Nephron (organoid): ENCODE results near the gene PLA2G6.
"Not testable (repeated sequence)": the region's sequence is repeated elsewhere in the genome, so short reads cannot be mapped to it uniquely, and the experiment has no call there.

ENCODE experiments used
- H3K27ac Mint-ChIP-seq, 3 experiments: 2 replicates each; pipeline ENCODE4 v1.8.0; 2020; ENCODE audit warnings: mixed read lengths in 3 of 3, mild to moderate bottlenecking in 2 of 3, moderate library complexity in 1 of 3
- H3K27me3 Mint-ChIP-seq: 2 replicates; pipeline ENCODE4 v1.8.0; 2021; ENCODE audit warnings: low read depth, mild to moderate bottlenecking, moderate library complexity, mixed read lengths
- H3K36me3 Mint-ChIP-seq: 2 replicates; pipeline ENCODE4 v1.8.0; 2020; ENCODE audit warnings: low read depth, mixed read lengths
- H3K4me1 Mint-ChIP-seq: 2 replicates; pipeline ENCODE4 v1.8.0; 2020; ENCODE audit warnings: mixed read lengths
- H3K4me3 Mint-ChIP-seq, 3 experiments: 2 replicates each; pipeline ENCODE4 v1.8.0; 2020; ENCODE audit warnings: mild to moderate bottlenecking in 3 of 3, mixed read lengths in 3 of 3, moderate library complexity in 2 of 3
- H3K9me3 Mint-ChIP-seq: 2 replicates; pipeline ENCODE4 v1.8.0; 2020; ENCODE audit warnings: mixed read lengths
- TF ChIP-seq, protein P1 (sequence below), 3 experiments: fragments of 200-600 bp; sonication (generic); IDR thresholded peaks; one replicate each; pipeline ENCODE4 v1.5.0; 2021; ENCODE audit warnings: antibody characterized with exemption in 3 of 3; ENCODE audit not compliant: unreplicated experiment in 3 of 3

Gene PLA2G6

DNA sequence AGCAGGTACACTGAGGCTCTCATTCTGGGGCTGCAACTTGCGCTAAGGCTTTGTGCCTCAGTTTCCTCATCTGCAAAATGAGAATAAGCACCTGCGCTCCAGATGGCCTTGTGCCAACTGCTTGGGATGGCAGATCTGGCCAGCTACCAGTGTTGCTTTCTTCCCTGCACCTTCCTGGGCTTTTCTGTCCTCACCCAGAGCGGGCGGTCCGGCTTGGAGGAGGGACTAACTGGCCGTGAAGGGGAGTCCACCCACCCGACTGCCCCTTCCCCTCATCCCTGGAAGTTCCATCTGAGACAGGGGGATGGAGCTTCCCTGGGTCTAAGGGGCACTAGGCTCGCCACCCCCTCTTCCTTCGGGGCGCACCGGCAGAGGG is 101.2 kb downstream of the PLA2G6 start:
- TF ChIP-seq, protein P1, sequence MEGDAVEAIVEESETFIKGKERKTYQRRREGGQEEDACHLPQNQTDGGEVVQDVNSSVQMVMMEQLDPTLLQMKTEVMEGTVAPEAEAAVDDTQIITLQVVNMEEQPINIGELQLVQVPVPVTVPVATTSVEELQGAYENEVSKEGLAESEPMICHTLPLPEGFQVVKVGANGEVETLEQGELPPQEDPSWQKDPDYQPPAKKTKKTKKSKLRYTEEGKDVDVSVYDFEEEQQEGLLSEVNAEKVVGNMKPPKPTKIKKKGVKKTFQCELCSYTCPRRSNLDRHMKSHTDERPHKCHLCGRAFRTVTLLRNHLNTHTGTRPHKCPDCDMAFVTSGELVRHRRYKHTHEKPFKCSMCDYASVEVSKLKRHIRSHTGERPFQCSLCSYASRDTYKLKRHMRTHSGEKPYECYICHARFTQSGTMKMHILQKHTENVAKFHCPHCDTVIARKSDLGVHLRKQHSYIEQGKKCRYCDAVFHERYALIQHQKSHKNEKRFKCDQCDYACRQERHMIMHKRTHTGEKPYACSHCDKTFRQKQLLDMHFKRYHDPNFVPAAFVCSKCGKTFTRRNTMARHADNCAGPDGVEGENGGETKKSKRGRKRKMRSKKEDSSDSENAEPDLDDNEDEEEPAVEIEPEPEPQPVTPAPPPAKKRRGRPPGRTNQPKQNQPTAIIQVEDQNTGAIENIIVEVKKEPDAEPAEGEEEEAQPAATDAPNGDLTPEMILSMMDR (IDR thresholded peaks at IDR 0.05; ENCODE audit: unreplicated experiment in 3 of 3), result no peak
- Mint-ChIP-seq H3K36me3 (no peaks in the 10 kb centered on the region), H3K4me3 (no peak overlapping the region), H3K9me3 (no peaks in the 10 kb centered on the region), H3K27ac (no peak overlapping the region), H3K4me1 (no peaks in the 10 kb centered on the region), H3K27me3 (peaks cover 8% of the 10 kb centered on the region)

DNA sequence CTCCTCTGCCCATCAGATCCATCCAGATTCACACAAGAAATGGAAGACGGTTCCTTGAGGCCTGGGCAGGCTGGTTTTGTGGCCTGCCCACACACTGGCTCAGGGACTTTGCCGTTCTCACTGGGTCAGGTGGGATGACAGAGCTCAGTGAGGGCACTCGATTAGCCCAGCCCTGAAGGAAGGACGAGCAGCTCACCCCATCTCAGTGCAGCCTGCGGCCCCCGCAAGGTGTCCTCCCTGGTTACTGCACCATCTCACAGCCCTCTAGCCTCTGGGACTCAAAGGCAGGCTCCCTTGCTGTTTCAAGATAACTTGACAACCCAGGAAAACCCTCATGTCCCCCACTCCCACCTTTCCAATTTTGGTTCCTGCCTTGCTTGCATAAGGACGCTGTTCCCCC is 101.8 kb downstream of the PLA2G6 start:
- Mint-ChIP-seq H3K4me3 (no peak overlapping the region), H3K27me3 (peaks cover 8% of the 10 kb centered on the region), H3K27ac (no peak overlapping the region), H3K4me1 (no peaks in the 10 kb centered on the region), H3K9me3 (no peaks in the 10 kb centered on the region), H3K36me3 (no peaks in the 10 kb centered on the region)
- TF ChIP-seq, protein P1 (IDR thresholded peaks at IDR 0.05; ENCODE audit: unreplicated experiment in 3 of 3), result no peak

DNA sequence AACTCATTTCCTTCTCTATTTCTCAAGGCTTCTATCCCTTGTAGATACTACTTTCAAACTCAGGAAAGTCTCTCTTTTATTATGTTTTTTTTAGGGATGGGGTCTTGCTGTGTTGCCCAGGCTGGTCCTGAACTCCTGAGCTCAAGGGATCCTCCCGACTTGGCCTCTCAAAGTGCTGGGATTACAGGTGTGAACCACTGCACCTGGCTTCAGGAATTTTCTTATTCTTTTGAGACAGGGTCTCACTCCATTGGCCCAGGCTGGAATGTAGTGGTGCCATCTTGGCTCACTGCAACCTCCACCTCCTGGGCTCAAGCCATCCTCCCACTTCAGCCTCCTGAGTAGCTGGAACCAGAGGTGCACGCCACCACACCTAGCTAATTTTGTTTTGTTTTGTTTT is 102.4 kb downstream of the PLA2G6 start:
- H3K4me3 Mint-ChIP-seq, H3K4me1 Mint-ChIP-seq, H3K27ac Mint-ChIP-seq, H3K36me3 Mint-ChIP-seq, H3K27me3 Mint-ChIP-seq, H3K9me3 Mint-ChIP-seq: not testable (repeated sequence)

DNA sequence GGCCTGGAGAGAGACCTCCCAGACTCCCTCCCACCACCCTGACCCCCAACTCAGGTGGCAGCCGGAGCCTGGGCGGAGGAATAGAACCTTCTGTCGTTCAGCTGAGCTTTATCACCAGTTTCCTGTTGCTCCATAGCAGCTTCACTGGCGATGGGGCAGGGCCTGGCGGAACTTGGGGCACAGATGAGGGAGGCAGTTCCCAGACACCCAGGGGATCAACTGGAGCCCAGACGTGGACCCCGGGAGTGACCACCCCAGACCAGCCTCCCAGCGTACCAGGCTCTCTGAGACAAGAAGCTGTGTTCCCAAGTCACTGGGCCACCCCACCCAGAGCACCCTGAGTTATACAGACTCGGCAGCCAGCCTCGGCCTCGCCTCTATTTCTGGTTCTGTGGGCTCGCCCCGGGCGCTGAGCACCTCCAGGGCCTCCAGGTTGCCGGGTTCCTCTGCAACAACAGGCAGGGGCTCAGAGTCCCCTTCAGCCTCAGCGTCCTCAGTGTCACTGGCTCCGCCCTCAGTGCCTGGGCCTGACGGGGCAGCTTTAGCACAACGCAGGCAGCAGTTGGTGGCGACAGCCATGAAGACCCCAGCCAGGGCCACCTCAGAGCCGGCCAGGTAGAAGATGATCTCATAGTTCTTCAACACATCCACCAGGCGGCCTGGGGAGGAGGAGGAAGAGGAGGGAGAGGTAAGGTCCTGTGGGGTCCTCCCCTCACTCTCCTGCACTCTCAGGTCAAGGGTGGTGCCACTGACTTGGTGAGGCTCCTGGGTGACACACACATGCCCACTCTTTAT is 103.4 kb downstream of the PLA2G6 start:
- H3K4me3 Mint-ChIP-seq, result no peak overlapping the region
- no peaks in the 10 kb centered on the region for H3K9me3 Mint-ChIP-seq
- H3K4me1 Mint-ChIP-seq, result no peaks in the 10 kb centered on the region
- H3K27me3 Mint-ChIP-seq, result peaks cover 8% of the 10 kb centered on the region
- H3K36me3 Mint-ChIP-seq, result peaks cover 4% of the 10 kb centered on the region
- no peak overlapping the region for H3K27ac Mint-ChIP-seq
- TF ChIP-seq, protein P1 (IDR thresholded peaks at IDR 0.05; ENCODE audit: unreplicated experiment in 3 of 3), result no peak

DNA sequence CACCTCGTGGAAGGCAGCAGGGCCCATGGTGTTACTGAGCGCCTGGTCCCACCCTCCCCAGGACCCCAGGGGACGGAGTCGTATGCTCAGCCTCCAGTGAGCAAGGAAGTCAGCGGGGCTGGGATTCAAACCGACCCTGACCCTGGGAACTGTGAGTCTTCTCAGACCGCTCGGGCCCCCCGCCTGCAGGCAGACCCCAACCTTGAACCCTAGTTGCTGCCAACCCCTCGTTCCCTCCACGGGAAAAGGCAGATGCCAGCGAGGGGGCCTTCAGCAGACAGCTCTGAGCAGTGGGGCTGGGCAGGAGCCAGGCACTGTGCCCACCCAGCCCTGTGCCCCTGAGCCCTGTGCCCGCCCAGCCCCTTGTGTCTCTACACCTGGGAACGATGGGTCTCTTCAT is 104.0 kb downstream of the PLA2G6 start:
- Mint-ChIP-seq H3K9me3 (no peaks in the 10 kb centered on the region), H3K4me3 (no peak overlapping the region), H3K27ac (no peak overlapping the region), H3K36me3 (peaks cover 4% of the 10 kb centered on the region), H3K27me3 (peaks cover 8% of the 10 kb centered on the region), H3K4me1 (no peaks in the 10 kb centered on the region)
- TF ChIP-seq, protein P1 (IDR thresholded peaks at IDR 0.05; ENCODE audit: unreplicated experiment in 3 of 3), result no peak

DNA sequence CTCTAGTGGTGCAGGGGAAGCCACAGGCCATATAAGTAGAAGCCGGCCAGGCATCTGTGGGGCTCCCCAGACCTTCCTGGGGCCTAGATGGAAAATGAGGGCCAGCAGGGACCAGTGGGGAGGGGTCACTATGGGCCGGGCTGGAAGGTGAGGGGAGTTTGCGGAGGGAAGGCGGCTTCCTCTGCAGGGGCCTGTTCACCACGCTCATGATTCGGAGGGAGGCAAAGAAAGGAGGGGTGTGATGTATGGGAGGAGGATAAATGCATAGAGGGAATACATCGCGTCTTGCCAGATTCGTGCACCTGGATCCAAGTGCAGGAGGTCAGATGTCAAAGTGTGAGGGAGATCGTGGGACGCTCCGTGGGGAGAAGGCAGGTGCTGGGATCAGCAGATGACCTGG is 104.5 kb downstream of the PLA2G6 start:
- no peak overlapping the region for H3K4me3 Mint-ChIP-seq
- TF ChIP-seq, protein P1 (IDR thresholded peaks at IDR 0.05; ENCODE audit: unreplicated experiment in 3 of 3), result no peak
- peaks cover 8% of the 10 kb centered on the region for H3K36me3 Mint-ChIP-seq
- no peaks in the 10 kb centered on the region for H3K9me3 Mint-ChIP-seq
- no peak overlapping the region for H3K27ac Mint-ChIP-seq
- peaks cover 8% of the 10 kb centered on the region for H3K27me3 Mint-ChIP-seq
- no peaks in the 10 kb centered on the region for H3K4me1 Mint-ChIP-seq
